DOHH2 (cell line): ENCODE results near the gene KHDRBS2.

Source experiments
- EZH2phosphoT487 ChIP-seq: fragments of 200-600 bp; sonication (generic); IDR thresholded peaks from 2 replicates; pipeline ENCODE4 v1.6.1; 2017; ENCODE audit warnings: borderline replicate concordance, mild to moderate bottlenecking, antibody characterized with exemption, low read length, moderate library complexity, mixed read lengths
- TF ChIP-seq, protein P1 (sequence below): fragments of 200-600 bp; sonication (generic); IDR thresholded peaks from one replicate; pipeline ENCODE4 v1.5.1; 2014; ENCODE audit warnings: antibody characterized with exemption, mild to moderate bottlenecking, low read depth, low read length; ENCODE audit not compliant: poor library complexity, severe bottlenecking

DNA sequence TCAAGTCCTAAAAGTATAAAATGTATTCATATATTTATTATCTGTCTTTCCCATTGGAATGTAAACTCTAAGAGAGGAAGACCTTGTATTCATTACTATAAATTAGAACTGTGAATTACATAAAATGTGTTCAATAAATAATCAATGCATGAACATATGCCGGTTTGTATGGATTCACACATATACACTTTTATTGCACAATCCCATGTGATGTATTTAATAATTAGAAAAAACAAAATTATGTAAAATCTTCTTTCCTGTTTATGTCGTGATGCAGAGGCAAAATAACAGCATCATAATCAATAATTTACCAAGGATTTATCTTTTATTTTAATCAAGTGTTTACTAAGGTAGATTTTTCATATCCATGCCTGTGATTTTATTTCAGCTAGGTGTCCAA, 240.5 kb downstream of the KHDRBS2 start:
- TF ChIP-seq, protein P1, sequence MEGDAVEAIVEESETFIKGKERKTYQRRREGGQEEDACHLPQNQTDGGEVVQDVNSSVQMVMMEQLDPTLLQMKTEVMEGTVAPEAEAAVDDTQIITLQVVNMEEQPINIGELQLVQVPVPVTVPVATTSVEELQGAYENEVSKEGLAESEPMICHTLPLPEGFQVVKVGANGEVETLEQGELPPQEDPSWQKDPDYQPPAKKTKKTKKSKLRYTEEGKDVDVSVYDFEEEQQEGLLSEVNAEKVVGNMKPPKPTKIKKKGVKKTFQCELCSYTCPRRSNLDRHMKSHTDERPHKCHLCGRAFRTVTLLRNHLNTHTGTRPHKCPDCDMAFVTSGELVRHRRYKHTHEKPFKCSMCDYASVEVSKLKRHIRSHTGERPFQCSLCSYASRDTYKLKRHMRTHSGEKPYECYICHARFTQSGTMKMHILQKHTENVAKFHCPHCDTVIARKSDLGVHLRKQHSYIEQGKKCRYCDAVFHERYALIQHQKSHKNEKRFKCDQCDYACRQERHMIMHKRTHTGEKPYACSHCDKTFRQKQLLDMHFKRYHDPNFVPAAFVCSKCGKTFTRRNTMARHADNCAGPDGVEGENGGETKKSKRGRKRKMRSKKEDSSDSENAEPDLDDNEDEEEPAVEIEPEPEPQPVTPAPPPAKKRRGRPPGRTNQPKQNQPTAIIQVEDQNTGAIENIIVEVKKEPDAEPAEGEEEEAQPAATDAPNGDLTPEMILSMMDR, result no peak
- TF ChIP-seq EZH2phosphoT487, result no peak
